ENCODE measurements around the gene ARHGAP6. TPM values are rescaled to one million over a fixed set of nuclear protein-coding genes. Genes with fewer than 3 reads are reported as not detected.

ARHGAP6 gene
- total and polyA plus RNA-seq, 9 of the 15 experiments (the other 6 are each of a cell fraction or from before 2014, with no cell fraction given): 12.5 to 63.6 (median 41.8) TPM

- in situ Hi-C loops (cut with MboI) (no loop called here), intact Hi-C loops (cut with micrococcal nuclease) (no loop called here)
- H3K9ac ChIP-seq (ENCODE audit: insufficient read depth in 1 of 2, low read depth in 2 of 2, low read length in 2 of 2): no peak overlapping the region
- H3K9me3 ChIP-seq (replicated peaks; ENCODE audit: control insufficient read depth, insufficient read depth, low read depth, low read length): no peaks in the 10 kb centered on the region
- no TSS peak for BruUV-seq (replicated peaks)
- ChIA-PET POLR2A (interaction anchor here (0.6 kb wide), 1 partner anchor 19 kb away, joined by 4 read pairs; no protein-coding TSS in a partner anchor), CTCF (ENCODE audit: low intra/inter-chr PET ratio) (no interaction called here)
- H3K79me2 ChIP-seq (ENCODE audit: control insufficient read depth, insufficient read depth, low read length): no peaks in the 10 kb centered on the region
- H3K4me1 ChIP-seq (replicated peaks in 1 of 2; ENCODE audit: control insufficient read depth in 2 of 2, insufficient read depth in 2 of 2, low read length in 2 of 2): no peaks in the 10 kb centered on the region
- ATAC-seq (no peak), DNase-seq (ENCODE audit: extremely low read depth in 1 of 4, low spot score in 3 of 4) (no peak), FAIRE-seq (no peak)
- no peaks in the 10 kb centered on the region for H3K36me3 ChIP-seq (ENCODE audit: control insufficient read depth, insufficient read depth, low read length)
- no peaks in the 10 kb centered on the region; a peak in 2 of 5 replicates for H3K27me3 ChIP-seq (ENCODE audit: control insufficient read depth in 2 of 2, insufficient read depth in 2 of 2, low read length in 2 of 2)
- no peak overlapping the region for H2AFZ ChIP-seq (ENCODE audit: low read depth, low read length)
- H4K20me1 ChIP-seq (replicated peaks; ENCODE audit: control insufficient read depth, insufficient read depth, low read length): no peaks in the 10 kb centered on the region
- H3K9me1 ChIP-seq (ENCODE audit: control insufficient read depth, insufficient read depth, low read length): no peaks in the 10 kb centered on the region
- no peak overlapping the region for H3K4me3 ChIP-seq
- no peak overlapping the region for H3K4me2 ChIP-seq (ENCODE audit: insufficient read depth, low read length)
- no peak overlapping the region for H3K27ac ChIP-seq (ENCODE audit: extremely low read depth, low read depth, low read length)
- WGBS (ENCODE audit: insufficient coverage, low coverage, missing lambda C conversion rate): 0% methylated on average over 4 of the region's 4 CpGs
- no peak for TF ChIP-seq RBBP5 (IDR thresholded peaks at IDR 0.05; ENCODE audit: borderline replicate concordance, insufficient read depth, low read length, poor library complexity, severe bottlenecking)
- no peak for TF ChIP-seq PKNOX1 (IDR thresholded peaks at IDR 0.05)
- no peak for TF ChIP-seq ATF4 (CRISPR knock-in tag; IDR thresholded peaks at IDR 0.05)
- TF ChIP-seq ELF1 (tag; IDR thresholded peaks at IDR 0.05): no peak
- TF ChIP-seq L3MBTL2 (IDR thresholded peaks at IDR 0.05): no peak
- TF ChIP-seq HMG20B (CRISPR knock-in tag; IDR thresholded peaks at IDR 0.05): no peak
- TF ChIP-seq ZNF212 (CRISPR knock-in tag; IDR thresholded peaks at IDR 0.05): no peak
- no peak for TF ChIP-seq ARID1B (IDR thresholded peaks at IDR 0.05)
- no peak for TF ChIP-seq DACH1 (IDR thresholded peaks at IDR 0.05; ENCODE audit: partially characterized antibody)
- no peak for TF ChIP-seq ETV6 (IDR thresholded peaks at IDR 0.05; ENCODE audit: borderline replicate concordance in 1 of 2, low read depth in 2 of 2, low read length in 1 of 2)
- no peak for TF ChIP-seq ETV6 (CRISPR knock-in tag; IDR thresholded peaks at IDR 0.05; ENCODE audit: borderline replicate concordance)
- no peak for TF ChIP-seq KLF10 (CRISPR knock-in tag; IDR thresholded peaks at IDR 0.05)
- no peak for TF ChIP-seq ZBTB40 (IDR thresholded peaks at IDR 0.05)
- no peak for TF ChIP-seq ZBTB40 (CRISPR knock-in tag; IDR thresholded peaks at IDR 0.05)
Observed at GRCh38 chrX:11672213-11672612, 6.5 kb upstream of the ARHGAP6 start.
